ENCODE data around the gene ZNF566.
"Not testable (repeated sequence)": the region's sequence is repeated elsewhere in the genome, so short reads cannot be mapped to it uniquely, and the experiment has no call there.

Gene ZNF566

GRCh38 chr19:36489118-36489919 lies at the start of gene ZNF566:
TSS of gene ZNF566 (minus strand) at chr19:36489561. CDS start at chr19:36476557, 13,004 bp downstream.
- H3K4me3 ChIP-seq (ENCODE audit: low read depth, low read length), result peak within 1 kb of the TSS; percentile 64
- peak; percentile 92 for DNase-seq (ENCODE audit: low read depth)

- H3K4me3 ChIP-seq (ENCODE audit: low read depth, low read length), result peak overlapping the region; percentile 67
- DNase-seq (ENCODE audit: low read depth), result no peak
These were observed 39.7 kb upstream of the ZNF566 start for GRCh38 chr19:36528921-36529518.

- DNase-seq (ENCODE audit: low read depth), result peak; percentile 93
These were observed 39.0 kb upstream of the ZNF566 start, which contains the start of gene ZNF260 for GRCh38 chr19:36528194-36528920. TSS of gene ZNF260 (minus strand) at chr19:36528271. CDS start at chr19:36515238, 13,033 bp downstream.

GRCh38 chr19:36527873-36528193 lies 38.5 kb upstream of the ZNF566 start:
- DNase-seq (ENCODE audit: low read depth), result no peak
- H3K4me3 ChIP-seq (ENCODE audit: low read depth, low read length), result peak overlapping the region; percentile 67

More at GRCh38 chr19:36528194-36528920, 39.0 kb upstream of the ZNF566 start, which contains the start of gene ZNF260:
- H3K4me3 ChIP-seq (ENCODE audit: low read depth, low read length), result peak within 1 kb of the TSS; percentile 67

- DNase-seq (ENCODE audit: low read depth), result no peak
- peak overlapping the region; percentile 67 for H3K4me3 ChIP-seq (ENCODE audit: low read depth, low read length)
These were observed 38.0 kb upstream of the ZNF566 start for GRCh38 chr19:36527341-36527740.

- H3K4me3 ChIP-seq (ENCODE audit: low read depth, low read length), result no peak overlapping the region
These were observed 37.2 kb upstream of the ZNF566 start for GRCh38 chr19:36526581-36526980.

GRCh38 chr19:36524617-36525016 lies 35.3 kb upstream of the ZNF566 start:
- no peak for DNase-seq (ENCODE audit: low read depth)
- no peak overlapping the region for H3K4me3 ChIP-seq (ENCODE audit: low read depth, low read length)

More at GRCh38 chr19:36526581-36526980, 37.2 kb upstream of the ZNF566 start:
- no peak for DNase-seq (ENCODE audit: low read depth)

- no peak for DNase-seq (ENCODE audit: low read depth)
- H3K4me3 ChIP-seq (ENCODE audit: low read depth, low read length), result no peak overlapping the region
These were observed 24.8 kb upstream of the ZNF566 start for GRCh38 chr19:36514012-36514612.

- DNase-seq (ENCODE audit: low read depth), result no peak
- H3K4me3 ChIP-seq (ENCODE audit: low read depth, low read length), result no peak overlapping the region
These were observed 19.0 kb upstream of the ZNF566 start for GRCh38 chr19:36508325-36508724.

- H3K4me3 ChIP-seq (ENCODE audit: low read depth, low read length), result no peak overlapping the region
- DNase-seq (ENCODE audit: low read depth), result no peak
These were observed 12.6 kb upstream of the ZNF566 start for GRCh38 chr19:36501973-36502372.

GRCh38 chr19:36497001-36497400 lies 7.6 kb upstream of the ZNF566 start:
- DNase-seq (ENCODE audit: low read depth), result no peak
- no peak overlapping the region for H3K4me3 ChIP-seq (ENCODE audit: low read depth, low read length)

- H3K4me3 ChIP-seq (ENCODE audit: low read depth, low read length), result not testable (repeated sequence)
- peak; percentile 8 for DNase-seq (ENCODE audit: low read depth)
These were observed 3.5 kb upstream of the ZNF566 start for GRCh38 chr19:36492689-36493453.

- DNase-seq (ENCODE audit: low read depth); H3K4me3 ChIP-seq (ENCODE audit: low read depth, low read length): not testable (repeated sequence)
These were observed 1.5 kb upstream of the ZNF566 start for GRCh38 chr19:36490846-36491245.

- H3K4me3 ChIP-seq (ENCODE audit: low read depth, low read length), result peak overlapping the region; percentile 64
- DNase-seq (ENCODE audit: low read depth), result peak; percentile 83
These were observed 607 bp upstream of the ZNF566 start for GRCh38 chr19:36489920-36490415.

- H3K4me3 ChIP-seq (ENCODE audit: low read depth, low read length), result peak overlapping the region; percentile 64
- no peak for DNase-seq (ENCODE audit: low read depth)
These were observed 579 bp downstream of the ZNF566 start for GRCh38 chr19:36488846-36489117.

- peak overlapping the region; percentile 64 for H3K4me3 ChIP-seq (ENCODE audit: low read depth, low read length)
- DNase-seq (ENCODE audit: low read depth), result no peak
These were observed 1.1 kb downstream of the ZNF566 start for GRCh38 chr19:36488118-36488845.

GRCh38 chr19:36483653-36484052 lies 5.7 kb downstream of the ZNF566 start:
- H3K4me3 ChIP-seq (ENCODE audit: low read depth, low read length), result no peak overlapping the region
- DNase-seq (ENCODE audit: low read depth), result no peak

GRCh38 chr19:36482876-36483275 lies 6.5 kb downstream of the ZNF566 start:
- no peak for DNase-seq (ENCODE audit: low read depth)
- H3K4me3 ChIP-seq (ENCODE audit: low read depth, low read length), result no peak overlapping the region

Measured in skeletal muscle cell (primary cell).